HCT116 (cell line): ENCODE results near the gene PLCH2. TPM values are rescaled to one million over a fixed set of nuclear protein-coding genes. Genes with fewer than 3 reads are reported as not detected.

ENCODE experiments used
- ATAC-seq: fragments of 200-7000 bp; cut with Tn5 transposase; 2 replicates; pipeline ENCODE4 v1.9.1; 2020; ENCODE audit warnings: mild to moderate bottlenecking, moderate library complexity
- BruUV-seq: library from RNA; stranded (reverse); fragments of 400-500 nt; replicated peaks from 2 replicates; lab custom pipeline; 2021; lab: Mats Ljungman, UMichigan
- CTCF ChIA-PET: fragments of 300-600 bp; sonication (Branson Sonifier 250); formaldehyde crosslinking; loops from one replicate; lab custom pipeline; 2021; ENCODE audit warnings: antibody characterized with exemption; lab: Charles Lee
- POLR2A ChIA-PET: fragments of 300-600, 350-600 bp; sonication (Branson Sonifier 250); formaldehyde crosslinking; loops from one replicate; lab custom pipeline; 2021; ENCODE audit warnings: antibody characterized with exemption; lab: Charles Lee
- RAD21 ChIA-PET, 2 experiments: fragments of 300-600 bp; sonication (Branson Sonifier 250); formaldehyde crosslinking; loops; one replicate each; lab custom pipeline; 2023; ENCODE audit warnings: low total read pairs in 2 of 2; ENCODE audit not compliant: uncharacterized antibody in 2 of 2, unreplicated experiment in 2 of 2, low non-redundant PET in 1 of 2; lab: Charles Lee
- DNase-seq: peaks from one replicate; pipeline ENCODE4 v3.0.0-alpha.2; 2010; ENCODE audit warnings: low read depth, low spot score
- H2AFZ ChIP-seq: fragments of 200-600 bp; shearing (Covaris generic), sonication (generic); 2 replicates; pipeline ENCODE4 v1.6.1; 2017; ENCODE audit warnings: low read depth, mixed run types, mixed read lengths, antibody characterized with exemption, low read length; ENCODE audit not compliant: poor library complexity, severe bottlenecking
- H3K27ac ChIP-seq: 2 replicates; pipeline ENCODE4 v1.5.1; 2012; ENCODE audit warnings: low read depth, low read length
- H3K27me3 ChIP-seq: fragments of 200-600 bp; sonication (generic); 2 replicates; pipeline ENCODE4 v1.6.1; 2016; ENCODE audit warnings: mixed run types, low read length, mixed read lengths; ENCODE audit not compliant: insufficient read depth
- H3K36me3 ChIP-seq, 2 experiments: fragments of 200-500 bp in 1 of 2; fragments of 200-600 bp in 1 of 2; sonication (Bioruptor generic) in 1 of 2; sonication (generic) in 1 of 2; 2 replicates each; pipeline versions ENCODE4 v1.5.1 to v1.6.1; 2014 to 2016; ENCODE audit warnings: low read length in 2 of 2, inconsistent platforms in 1 of 2, mixed read lengths in 1 of 2, mixed run types in 1 of 2; ENCODE audit not compliant: insufficient read depth in 2 of 2, control insufficient read depth in 1 of 2
- H3K4me1 ChIP-seq, 2 experiments: fragments of 200-600 bp in 1 of 2; sonication (generic) in 1 of 2; 2 replicates each; pipeline versions ENCODE4 v1.5.1 to v1.6.1; 2012 to 2017; ENCODE audit warnings: low read length in 2 of 2, inconsistent platforms in 1 of 2, mild to moderate bottlenecking in 1 of 2, mixed read lengths in 1 of 2, mixed run types in 1 of 2, moderate library complexity in 1 of 2; ENCODE audit not compliant: insufficient read depth in 2 of 2, control insufficient read depth in 1 of 2
- H3K4me2 ChIP-seq: fragments of 200-600 bp; sonication (generic); 2 replicates; pipeline ENCODE4 v1.6.1; 2017; ENCODE audit warnings: mixed run types, low read length, mixed read lengths
- H3K4me3 ChIP-seq, 2 experiments: fragments of 200-600 bp in 1 of 2; sonication (generic) in 1 of 2; replicated peaks in 1 of 2; 2 replicates each; pipeline ENCODE4 v1.5.1; 2011 to 2016; ENCODE audit warnings: low read length in 2 of 2, control low read depth in 1 of 2, low read depth in 1 of 2, mild to moderate bottlenecking in 1 of 2, mixed read lengths in 1 of 2, mixed run types in 1 of 2
- H3K79me2 ChIP-seq: fragments of 200-600 bp; sonication (generic); 2 replicates; pipeline ENCODE4 v1.6.1; 2017; ENCODE audit warnings: mild to moderate bottlenecking, mixed run types, low read length, moderate library complexity, mixed read lengths; ENCODE audit not compliant: insufficient read depth
- H3K9ac ChIP-seq: fragments of 200-600 bp; sonication (generic); 2 replicates; pipeline ENCODE4 v1.6.1; 2016; ENCODE audit warnings: low read length, mixed read lengths
- H3K9me2 ChIP-seq: fragments of 200-600 bp; sonication (generic), shearing (Covaris generic); 2 replicates; pipeline ENCODE4 v1.6.1; 2017; ENCODE audit warnings: mixed run types, mild to moderate bottlenecking, moderate library complexity; ENCODE audit not compliant: insufficient read depth
- H3K9me3 ChIP-seq, 2 experiments: fragments of 200-500 bp in 1 of 2; fragments of 200-600 bp in 1 of 2; sonication (Bioruptor generic) in 1 of 2; sonication (generic) in 1 of 2; 2 replicates each; pipeline ENCODE4 v1.6.1; 2014 to 2017; ENCODE audit warnings: low read length in 2 of 2, mixed read lengths in 2 of 2, inconsistent platforms in 1 of 2, low read depth in 1 of 2, mild to moderate bottlenecking in 1 of 2, mixed run types in 1 of 2, moderate library complexity in 1 of 2; ENCODE audit not compliant: control insufficient read depth in 1 of 2, insufficient read depth in 1 of 2
- H4K20me1 ChIP-seq: fragments of 200-600 bp; sonication (generic), shearing (Covaris generic); 2 replicates; pipeline ENCODE4 v1.6.1; 2017; ENCODE audit warnings: mixed run types, mild to moderate bottlenecking, moderate library complexity; ENCODE audit not compliant: insufficient read depth
- EGR1 ChIP-seq: IDR thresholded peaks from 2 replicates; pipeline ENCODE4 v1.6.1; 2012; ENCODE audit warnings: low read depth
- EZH2 ChIP-seq: fragments of 200-600 bp; sonication (generic); IDR thresholded peaks from 2 replicates; pipeline ENCODE4 v1.6.1; 2017; ENCODE audit warnings: antibody characterized with exemption, mixed run types
- JUND ChIP-seq: IDR thresholded peaks from 2 replicates; pipeline ENCODE4 v1.6.1; 2012
- POLR2A ChIP-seq: IDR thresholded peaks from 2 replicates; pipeline ENCODE4 v1.7.0; 2011; ENCODE audit warnings: borderline replicate concordance; ENCODE audit not compliant: insufficient read depth, insufficient read length; ENCODE audit errors: extremely low read depth
- RAD21 ChIP-seq: IDR thresholded peaks from 2 replicates; pipeline ENCODE4 v1.6.1; 2012; ENCODE audit warnings: low read depth, mild to moderate bottlenecking
- SP1 ChIP-seq: IDR thresholded peaks from 2 replicates; pipeline ENCODE4 v1.6.1; 2012; ENCODE audit warnings: low read depth
- SRF ChIP-seq: IDR thresholded peaks from 2 replicates; pipeline ENCODE4 v1.6.1; 2012; ENCODE audit warnings: low read depth
- ZFX ChIP-seq: fragments of 450-650 bp; IDR thresholded peaks from 2 replicates; pipeline ENCODE4 v1.6.1; 2017
- ZNF274 ChIP-seq: fragments of 200-500 bp; sonication (Bioruptor generic); IDR thresholded peaks from 2 replicates; pipeline ENCODE4 v1.6.1; 2014; ENCODE audit warnings: mild to moderate bottlenecking, low read depth, low read length, inconsistent platforms
- intact Hi-C: fragments of 100-400 bp; cut with micrococcal nuclease; formaldehyde crosslinking; loops from 2 replicates; pipeline ENCODE4 v1.10.0; 2022
- total RNA-seq: library from RNA; stranded (reverse); gene quantifications from one replicate; pipeline ENCODE4 v1.2.1, GENCODE V29; 2021; ENCODE audit not compliant: unreplicated experiment
- TF ChIP-seq, protein P1 (sequence below): IDR thresholded peaks from 2 replicates; pipeline ENCODE4 v1.6.1; 2011; ENCODE audit warnings: mild to moderate bottlenecking, low read length, moderate library complexity; ENCODE audit not compliant: insufficient replicate concordance; ENCODE audit errors: extremely low read depth
- TF ChIP-seq, protein P2 (sequence below), 3 experiments: fragments of 200-600 bp in 1 of 3; sonication (generic) in 1 of 3; IDR thresholded peaks in 2 of 3; conservative IDR thresholded peaks in 1 of 3; 2 replicates each; pipeline ENCODE4 v1.5.1; 2012 to 2017; ENCODE audit warnings: low read depth in 2 of 3, low read length in 2 of 3, antibody characterized with exemption in 1 of 3, borderline replicate concordance in 1 of 3, control low read depth in 1 of 3, mild to moderate bottlenecking in 1 of 3, mixed read lengths in 1 of 3, mixed run types in 1 of 3, moderate library complexity in 1 of 3; ENCODE audit not compliant: insufficient read depth in 1 of 3
- TF ChIP-seq, protein P3 (sequence below): IDR thresholded peaks from 2 replicates; pipeline ENCODE4 v1.6.1; 2012; ENCODE audit warnings: low read depth

Gene PLCH2
- total RNA-seq, 1 experiment from 2014 or later: 2.0 TPM

DNA sequence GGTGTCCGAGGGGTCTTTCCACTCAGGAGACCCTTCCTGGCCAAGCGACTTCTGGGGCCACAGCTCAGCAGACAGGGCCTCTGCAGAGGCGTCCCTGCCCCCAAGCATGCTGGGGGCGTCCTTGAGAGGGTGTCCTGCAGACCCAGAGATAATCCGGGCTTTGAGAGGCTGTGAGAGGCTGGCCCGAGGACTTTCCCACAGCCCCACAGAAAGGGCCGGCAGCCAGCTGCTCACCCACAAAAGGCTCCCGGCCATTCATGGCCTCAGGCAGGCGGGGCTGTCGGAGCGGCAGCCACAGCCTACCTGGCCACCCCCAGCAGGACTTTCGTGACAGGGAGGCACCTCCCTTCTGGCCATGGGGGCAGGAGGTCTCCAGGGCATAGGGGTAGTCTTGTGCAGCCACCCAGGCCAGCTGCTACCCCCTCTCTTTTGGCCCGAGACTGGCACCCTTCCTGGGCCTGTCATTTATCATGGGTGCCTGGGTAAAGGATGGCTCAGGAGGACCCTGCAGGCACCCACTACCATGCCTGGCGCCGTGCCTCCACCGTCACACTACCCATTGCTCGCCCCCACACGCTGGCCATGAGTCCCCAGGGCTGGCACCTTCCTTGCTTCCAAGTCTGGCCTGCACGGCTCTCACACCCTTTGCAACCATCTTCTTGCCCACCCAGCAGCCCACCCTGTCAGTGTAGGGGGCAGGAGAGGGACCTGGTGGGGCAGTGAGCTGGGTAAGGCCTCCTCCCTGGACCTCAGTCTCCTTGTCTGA, 69.0 kb downstream of the PLCH2 start:
- no peak for ATAC-seq
- intact Hi-C loops: no loop called here
- Histone ChIP-seq H3K4me3 (no peak overlapping the region; a peak in 1 of 4 replicates), H3K79me2 (no peaks in the 10 kb centered on the region), H3K4me1 (peaks cover 24 to 51% of the 10 kb centered on the region in 2 experiments), H3K27ac (peak overlapping the region; percentile 57; the same call in 1 of the 2 replicates), H3K9me3 (no peaks in the 10 kb centered on the region), H3K9ac (peak overlapping the region; percentile 47; the same call in 1 of the 2 replicates), H3K36me3 (no peaks in the 10 kb centered on the region), H3K27me3 (no peaks in the 10 kb centered on the region), H3K4me2 (peak overlapping the region; percentile 81), H2AFZ (no peak overlapping the region), H3K9me2 (no peaks in the 10 kb centered on the region), H4K20me1 (no peaks in the 10 kb centered on the region)
- TF ChIP-seq POLR2A: no peak
- no peak for TF ChIP-seq ZFX
- TF ChIP-seq RAD21: no peak
- TF ChIP-seq EGR1: no peak
- TF ChIP-seq SRF: no peak
- TF ChIP-seq ZNF274: no peak
- TF ChIP-seq, protein P1, sequence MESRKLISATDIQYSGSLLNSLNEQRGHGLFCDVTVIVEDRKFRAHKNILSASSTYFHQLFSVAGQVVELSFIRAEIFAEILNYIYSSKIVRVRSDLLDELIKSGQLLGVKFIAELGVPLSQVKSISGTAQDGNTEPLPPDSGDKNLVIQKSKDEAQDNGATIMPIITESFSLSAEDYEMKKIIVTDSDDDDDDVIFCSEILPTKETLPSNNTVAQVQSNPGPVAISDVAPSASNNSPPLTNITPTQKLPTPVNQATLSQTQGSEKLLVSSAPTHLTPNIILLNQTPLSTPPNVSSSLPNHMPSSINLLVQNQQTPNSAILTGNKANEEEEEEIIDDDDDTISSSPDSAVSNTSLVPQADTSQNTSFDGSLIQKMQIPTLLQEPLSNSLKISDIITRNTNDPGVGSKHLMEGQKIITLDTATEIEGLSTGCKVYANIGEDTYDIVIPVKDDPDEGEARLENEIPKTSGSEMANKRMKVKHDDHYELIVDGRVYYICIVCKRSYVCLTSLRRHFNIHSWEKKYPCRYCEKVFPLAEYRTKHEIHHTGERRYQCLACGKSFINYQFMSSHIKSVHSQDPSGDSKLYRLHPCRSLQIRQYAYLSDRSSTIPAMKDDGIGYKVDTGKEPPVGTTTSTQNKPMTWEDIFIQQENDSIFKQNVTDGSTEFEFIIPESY: no peak
- TF ChIP-seq, protein P2, sequence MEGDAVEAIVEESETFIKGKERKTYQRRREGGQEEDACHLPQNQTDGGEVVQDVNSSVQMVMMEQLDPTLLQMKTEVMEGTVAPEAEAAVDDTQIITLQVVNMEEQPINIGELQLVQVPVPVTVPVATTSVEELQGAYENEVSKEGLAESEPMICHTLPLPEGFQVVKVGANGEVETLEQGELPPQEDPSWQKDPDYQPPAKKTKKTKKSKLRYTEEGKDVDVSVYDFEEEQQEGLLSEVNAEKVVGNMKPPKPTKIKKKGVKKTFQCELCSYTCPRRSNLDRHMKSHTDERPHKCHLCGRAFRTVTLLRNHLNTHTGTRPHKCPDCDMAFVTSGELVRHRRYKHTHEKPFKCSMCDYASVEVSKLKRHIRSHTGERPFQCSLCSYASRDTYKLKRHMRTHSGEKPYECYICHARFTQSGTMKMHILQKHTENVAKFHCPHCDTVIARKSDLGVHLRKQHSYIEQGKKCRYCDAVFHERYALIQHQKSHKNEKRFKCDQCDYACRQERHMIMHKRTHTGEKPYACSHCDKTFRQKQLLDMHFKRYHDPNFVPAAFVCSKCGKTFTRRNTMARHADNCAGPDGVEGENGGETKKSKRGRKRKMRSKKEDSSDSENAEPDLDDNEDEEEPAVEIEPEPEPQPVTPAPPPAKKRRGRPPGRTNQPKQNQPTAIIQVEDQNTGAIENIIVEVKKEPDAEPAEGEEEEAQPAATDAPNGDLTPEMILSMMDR (IDR thresholded peaks at IDR 0.05 in 2 of 3, conservative IDR thresholded peaks at IDR 0.05 in 1 of 3; ENCODE audit: borderline replicate concordance in 1 of 3, insufficient read depth in 1 of 3, low read depth in 2 of 3, low read length in 2 of 3): no peak
- TF ChIP-seq, protein P3, sequence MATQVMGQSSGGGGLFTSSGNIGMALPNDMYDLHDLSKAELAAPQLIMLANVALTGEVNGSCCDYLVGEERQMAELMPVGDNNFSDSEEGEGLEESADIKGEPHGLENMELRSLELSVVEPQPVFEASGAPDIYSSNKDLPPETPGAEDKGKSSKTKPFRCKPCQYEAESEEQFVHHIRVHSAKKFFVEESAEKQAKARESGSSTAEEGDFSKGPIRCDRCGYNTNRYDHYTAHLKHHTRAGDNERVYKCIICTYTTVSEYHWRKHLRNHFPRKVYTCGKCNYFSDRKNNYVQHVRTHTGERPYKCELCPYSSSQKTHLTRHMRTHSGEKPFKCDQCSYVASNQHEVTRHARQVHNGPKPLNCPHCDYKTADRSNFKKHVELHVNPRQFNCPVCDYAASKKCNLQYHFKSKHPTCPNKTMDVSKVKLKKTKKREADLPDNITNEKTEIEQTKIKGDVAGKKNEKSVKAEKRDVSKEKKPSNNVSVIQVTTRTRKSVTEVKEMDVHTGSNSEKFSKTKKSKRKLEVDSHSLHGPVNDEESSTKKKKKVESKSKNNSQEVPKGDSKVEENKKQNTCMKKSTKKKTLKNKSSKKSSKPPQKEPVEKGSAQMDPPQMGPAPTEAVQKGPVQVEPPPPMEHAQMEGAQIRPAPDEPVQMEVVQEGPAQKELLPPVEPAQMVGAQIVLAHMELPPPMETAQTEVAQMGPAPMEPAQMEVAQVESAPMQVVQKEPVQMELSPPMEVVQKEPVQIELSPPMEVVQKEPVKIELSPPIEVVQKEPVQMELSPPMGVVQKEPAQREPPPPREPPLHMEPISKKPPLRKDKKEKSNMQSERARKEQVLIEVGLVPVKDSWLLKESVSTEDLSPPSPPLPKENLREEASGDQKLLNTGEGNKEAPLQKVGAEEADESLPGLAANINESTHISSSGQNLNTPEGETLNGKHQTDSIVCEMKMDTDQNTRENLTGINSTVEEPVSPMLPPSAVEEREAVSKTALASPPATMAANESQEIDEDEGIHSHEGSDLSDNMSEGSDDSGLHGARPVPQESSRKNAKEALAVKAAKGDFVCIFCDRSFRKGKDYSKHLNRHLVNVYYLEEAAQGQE: no peak
- no peak for TF ChIP-seq EZH2
- TF ChIP-seq JUND: no peak
- no peak for TF ChIP-seq SP1
- DNase-seq: no peak
- CTCF ChIA-PET: interaction anchor here (1.1 to 1.2 kb wide), 2 partner anchors 19 to 254 kb away, joined by 3 to 6 read pairs; partner anchors contain the start of gene PANK4
- POLR2A ChIA-PET: interaction anchor here (0.6 to 1.6 kb wide), 4 partner anchors 10 to 132 kb away, joined by 3 to 13 read pairs (median 6); partner anchors contain the start of gene PANK4
- RAD21 ChIA-PET: interaction anchor here (1.0 to 1.2 kb wide), 2 partner anchors 19 kb away, joined by 3 to 4 read pairs; partner anchors contain the start of gene PANK4 (in 2 of the 2)
- no TSS peak for BruUV-seq
